Heart left ventricle (tissue), 16 donors: ENCODE results near the gene VIP. TPM values are rescaled to one million over a fixed set of nuclear protein-coding genes. Genes with fewer than 3 reads are reported as not detected.

Experiments used
- ATAC-seq, 4 donors: fragments of 200-7000 bp; cut with Tn5 transposase; one replicate each; pipeline ENCODE4 v1.9.1; 2020 to 2022; ENCODE audit warnings: moderate library complexity in 4 of 4, mild to moderate bottlenecking in 3 of 4, moderate number of reproducible peaks in 1 of 4
- DNase-seq, 5 donors: peaks; one replicate each; pipeline ENCODE4 v3.0.0-alpha.2; 2020
- H3K27ac ChIP-seq, 12 donors: fragments of 200-600 bp; sonication (generic) in 4 of 12; one replicate each; pipeline versions ENCODE4 v1.5.0 to v1.8.0; 2016 to 2022; ENCODE audit warnings: mild to moderate bottlenecking in 2 of 12
- H3K27me3 ChIP-seq, 9 donors: fragments of 200-600 bp; sonication (generic) in 2 of 9; one replicate each; pipeline versions ENCODE4 v1.5.1 to v1.8.0; 2016 to 2022; ENCODE audit warnings: mild to moderate bottlenecking in 3 of 9
- H3K36me3 ChIP-seq, 9 donors: fragments of 200-600 bp; sonication (generic) in 2 of 9; one replicate each; pipeline versions ENCODE4 v1.5.0 to v1.8.0; 2018 to 2022; ENCODE audit warnings: mild to moderate bottlenecking in 2 of 9
- H3K4me1 ChIP-seq, 12 donors: fragments of 200-600 bp; sonication (generic) in 4 of 12; one replicate each; pipeline versions ENCODE4 v1.5.0 to v1.8.0; 2016 to 2022; ENCODE audit warnings: mild to moderate bottlenecking in 3 of 12
- H3K4me3 ChIP-seq, 12 donors: fragments of 200-600 bp; sonication (generic) in 4 of 12; one replicate each; pipeline versions ENCODE4 v1.5.0 to v1.8.0; 2017 to 2022; ENCODE audit warnings: mild to moderate bottlenecking in 9 of 12, moderate library complexity in 4 of 12
- H3K9me3 ChIP-seq, 12 donors: fragments of 200-600 bp; sonication (generic) in 4 of 12; one replicate each; pipeline versions ENCODE4 v1.5.0 to v1.8.0; 2016 to 2022; ENCODE audit warnings: mild to moderate bottlenecking in 1 of 12
- POLR2A ChIP-seq, 2 donors: fragments of 450-650 bp; IDR thresholded peaks; one replicate each; pipeline ENCODE4 v1.6.1; 2017; ENCODE audit warnings: antibody characterized with exemption in 2 of 2, mild to moderate bottlenecking in 2 of 2, moderate library complexity in 2 of 2
- WGBS, 4 donors: extraction: QIAGEN DNeasy Blood & Tissue Kit in 2 of 4; methylation state at CpG; one replicate each; pipeline versions ENCODE4 v1.1.5 to v1.1.7; 2013 to 2018; 5-methylcytosine and 5-hydroxymethylcytosine counted together
- intact Hi-C, 10 donors: fragments of 100-400 bp; cut with DNase I; formaldehyde crosslinking; loops; one replicate each; pipeline versions ENCODE4 v1.11.1 to v1.14.2; 2022
- polyA plus RNA-seq, 2 donors: library from polyadenylated mRNA; stranded (reverse); fragments of 200-250 nt; gene quantifications; one replicate each; pipeline ENCODE4 v1.2.3, GENCODE V29; 2013
- total RNA-seq, 9 donors: library from RNA; depleted of rRNA in 2 of 9; stranded (reverse); fragments of >200 nt in 2 of 9; fragmentation: NEBNext Ultra II Directional in 3 of 9; extraction: Animal tissue kit (Norgen Biotek cat#: 25700) in 3 of 9; gene quantifications; one replicate each; pipeline versions ENCODE4 v1.1.0 to v1.2.4, GENCODE V29; 2016 to 2023
- TF ChIP-seq, protein P1 (sequence below), 12 donors: fragments of 200-600 bp; sonication (generic) in 4 of 12; IDR thresholded peaks; one replicate each; pipeline versions ENCODE4 v1.5.0 to v1.8.0; 2018 to 2022; ENCODE audit warnings: antibody characterized with exemption in 12 of 12, mild to moderate bottlenecking in 5 of 12
- donor health status: ischemic (EF 13 %, LVEDD 7.1; RV severe dilation, severe dysfunction).
- donor health status: healthy with polysubstance abuse.
- donor health status: DM: no; HTN: yes; CAD: no.
- donor health status: DM: no; HTN: no; CAD: no.
- donor health status: ischemic (EF 25% LVEDD 6.9; RV normal size, moderate dysfunction).
- donor health status: ischemic (EF 25% LVEDD 5.7; RV mildly dilated, moderate dysfunction).
- donor health status: healthy.
- donor health status: DM: yes; HTN: yes; CAD: no.
- donor health status: ischemic (EF 35%, LVEDD 5.7; RV mildly dilated, moderate dysfunction).
- donor health status: nonischemic (EF 11% LVEDD 7.7; RV severe dilation, severe dysfunction).
- donor health status: DM: yes; HTN: yes; CAD: no.
- donor health status: PGD.
- donor health status: ischemic (EF 29% LVEDD 5.4; RV normal size, mild dysfunction).
- donor health status: nonischemic (EF 23%, LVEDD 6.1; RV moderate dilation, normal function).

The VIP gene
- total and polyA plus RNA-seq, 11 donors, result 0.29 to 3.9 (median 0.46) TPM; not detected in 3

DNA sequence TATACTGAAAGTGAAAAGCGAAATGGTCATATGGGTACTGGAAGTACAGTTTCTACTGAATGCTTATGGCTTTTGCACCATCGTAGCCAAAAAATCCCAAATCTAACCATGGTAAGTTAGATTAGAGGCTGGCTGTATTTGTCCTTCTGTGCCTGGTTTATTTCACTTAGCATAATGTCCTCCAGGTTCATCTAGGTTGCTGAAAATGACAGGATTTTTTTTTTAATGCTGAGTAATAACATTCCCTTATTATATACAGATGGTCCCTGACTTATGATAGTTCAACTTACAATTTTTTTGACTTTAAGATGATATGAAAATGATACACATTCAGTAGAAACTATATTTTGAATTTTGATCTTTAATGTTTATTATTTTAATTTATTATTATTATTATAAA is 45.3 kb upstream of the VIP start:
- Histone ChIP-seq H3K36me3 (no peaks in the 10 kb centered on the region), H3K4me1 (peaks cover 0 to 5% (median 0%) of the 10 kb centered on the region in 12 donors), H3K27me3 (peaks cover 0 to 6% (median 0%) of the 10 kb centered on the region in 9 donors), H3K27ac (no peak overlapping the region), H3K4me3 (peak overlapping the region in 1 of 12 donors; percentile 23), H3K9me3 (peaks cover 0 to 19% (median 13%) of the 10 kb centered on the region in 12 donors)
- 59 to 72% (median 65%) methylated on average over 2 of the region's 2 CpGs for WGBS, 4 donors
- no peak for ATAC-seq
- no peak for DNase-seq
- intact Hi-C loops, result no loop called here
- TF ChIP-seq, protein P1, sequence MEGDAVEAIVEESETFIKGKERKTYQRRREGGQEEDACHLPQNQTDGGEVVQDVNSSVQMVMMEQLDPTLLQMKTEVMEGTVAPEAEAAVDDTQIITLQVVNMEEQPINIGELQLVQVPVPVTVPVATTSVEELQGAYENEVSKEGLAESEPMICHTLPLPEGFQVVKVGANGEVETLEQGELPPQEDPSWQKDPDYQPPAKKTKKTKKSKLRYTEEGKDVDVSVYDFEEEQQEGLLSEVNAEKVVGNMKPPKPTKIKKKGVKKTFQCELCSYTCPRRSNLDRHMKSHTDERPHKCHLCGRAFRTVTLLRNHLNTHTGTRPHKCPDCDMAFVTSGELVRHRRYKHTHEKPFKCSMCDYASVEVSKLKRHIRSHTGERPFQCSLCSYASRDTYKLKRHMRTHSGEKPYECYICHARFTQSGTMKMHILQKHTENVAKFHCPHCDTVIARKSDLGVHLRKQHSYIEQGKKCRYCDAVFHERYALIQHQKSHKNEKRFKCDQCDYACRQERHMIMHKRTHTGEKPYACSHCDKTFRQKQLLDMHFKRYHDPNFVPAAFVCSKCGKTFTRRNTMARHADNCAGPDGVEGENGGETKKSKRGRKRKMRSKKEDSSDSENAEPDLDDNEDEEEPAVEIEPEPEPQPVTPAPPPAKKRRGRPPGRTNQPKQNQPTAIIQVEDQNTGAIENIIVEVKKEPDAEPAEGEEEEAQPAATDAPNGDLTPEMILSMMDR (IDR thresholded peaks at IDR 0.05), result no peak
- TF ChIP-seq POLR2A (IDR thresholded peaks at IDR 0.05), result no peak

- H3K4me3 ChIP-seq, result no peak overlapping the region
- H3K9me3 ChIP-seq, result peaks cover 0 to 21% (median 11%) of the 10 kb centered on the region in 12 donors
- ATAC-seq, result no peak
- no peak overlapping the region for H3K27ac ChIP-seq
- no peaks in the 10 kb centered on the region for H3K36me3 ChIP-seq
- no peaks in the 10 kb centered on the region for H3K27me3 ChIP-seq
- no peak for TF ChIP-seq POLR2A (IDR thresholded peaks at IDR 0.05)
- TF ChIP-seq, protein P1 (IDR thresholded peaks at IDR 0.05), result no peak
- peaks cover 0 to 7% (median 0%) of the 10 kb centered on the region in 12 donors for H3K4me1 ChIP-seq
- WGBS, 4 donors, result 52 to 66% (median 64%) methylated on average over 3 of the region's 3 CpGs
- intact Hi-C loops, result no loop called here
- no peak for DNase-seq
Observed at GRCh38 chr6:152716322-152716721, 34.3 kb upstream of the VIP start.

- peaks cover 0 to 7% (median 0%) of the 10 kb centered on the region in 12 donors for H3K4me1 ChIP-seq
- no peaks in the 10 kb centered on the region for H3K27me3 ChIP-seq
- TF ChIP-seq, protein P1 (IDR thresholded peaks at IDR 0.05), result no peak
- no peak for TF ChIP-seq POLR2A (IDR thresholded peaks at IDR 0.05)
- WGBS, 4 donors, result 51 to 73% (median 61%) methylated on average over 3 of the region's 3 CpGs
- ATAC-seq, result peak in 1 of 4 donors; percentile 48
- no peak for DNase-seq
- intact Hi-C loops, result no loop called here
- H3K9me3 ChIP-seq, result no peaks in the 10 kb centered on the region
- H3K27ac ChIP-seq, result no peak overlapping the region
- no peak overlapping the region for H3K4me3 ChIP-seq
- peaks cover 0 to 24% (median 0%) of the 10 kb centered on the region in 9 donors for H3K36me3 ChIP-seq
Observed at GRCh38 chr6:152720974-152721373, 29.6 kb upstream of the VIP start.

DNA sequence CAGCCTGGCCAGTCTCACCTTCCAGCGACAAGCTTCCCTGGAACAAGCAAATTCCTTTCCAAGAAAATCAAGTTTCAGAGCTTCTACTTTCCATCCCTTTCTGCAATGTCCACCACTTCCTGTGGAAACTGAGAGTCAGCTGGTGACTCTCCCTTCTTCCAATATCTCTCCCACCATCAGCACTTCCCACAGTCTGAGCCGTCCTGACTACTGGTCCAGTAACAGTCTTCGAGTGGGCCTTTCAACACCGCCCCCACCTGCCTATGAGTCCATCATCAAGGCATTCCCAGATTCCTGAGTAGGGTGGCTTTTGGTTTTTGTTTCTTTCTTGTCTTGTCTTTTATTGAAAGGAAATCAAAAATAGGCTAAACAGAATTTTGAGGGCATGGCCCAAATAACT is 28.6 kb upstream of the VIP start:
- no peak for DNase-seq
- Histone ChIP-seq H3K36me3 (peaks cover 0 to 24% (median 0%) of the 10 kb centered on the region in 9 donors), H3K27me3 (no peaks in the 10 kb centered on the region), H3K4me1 (peaks cover 0 to 7% (median 0%) of the 10 kb centered on the region in 12 donors), H3K4me3 (no peak overlapping the region), H3K9me3 (no peaks in the 10 kb centered on the region), H3K27ac (no peak overlapping the region)
- 70 to 78% (median 75%) methylated on average over 4 of the region's 4 CpGs for WGBS, 4 donors
- ATAC-seq, result no peak
- intact Hi-C loops, result no loop called here
- TF ChIP-seq, protein P1 (IDR thresholded peaks at IDR 0.05), result no peak
- no peak for TF ChIP-seq POLR2A (IDR thresholded peaks at IDR 0.05)
